WERI-Rb-1 (cell line): Measurements from ENCODE around the gene BMP5.

Experiments used
- DNase-seq: peaks from one replicate; pipeline ENCODE4 v3.0.0-alpha.2; 2020
- H3K27ac ChIP-seq: fragments of 250-450 bp; sonication (Bioruptor Pico); 2 replicates; pipeline ENCODE4 v1.5.1; 2020; ENCODE audit warnings: mild to moderate bottlenecking, moderate library complexity
- H3K27me3 ChIP-seq: fragments of 250-450 bp; sonication (Bioruptor Pico); 2 replicates; pipeline ENCODE4 v1.5.1; 2021; ENCODE audit warnings: mild to moderate bottlenecking, low read depth, moderate library complexity; ENCODE audit not compliant: insufficient read depth, severe bottlenecking
- H3K36me3 ChIP-seq: fragments of 250-450 bp; sonication (Bioruptor Pico); 2 replicates; pipeline ENCODE4 v1.5.1; 2020; ENCODE audit warnings: mild to moderate bottlenecking, moderate library complexity
- H3K4me3 ChIP-seq: 2 replicates; pipeline ENCODE4 v1.5.1; 2011; ENCODE audit warnings: low read depth, mild to moderate bottlenecking, control low read depth, low read length
- H3K9me3 ChIP-seq: fragments of 250-450 bp; sonication (Bioruptor Pico); 2 replicates; pipeline ENCODE4 v1.5.1; 2021; ENCODE audit warnings: mild to moderate bottlenecking, moderate library complexity; ENCODE audit not compliant: severe bottlenecking
- CTCF ChIP-seq: IDR thresholded peaks from 2 replicates; pipeline ENCODE4 v1.5.1; 2011; ENCODE audit warnings: low read depth, mild to moderate bottlenecking, control low read depth, inconsistent platforms, low read length

BMP5 gene

GRCh38 chr6:55869674-55870073, 5.7 kb downstream of the BMP5 start:
- no peak for TF ChIP-seq CTCF
- Histone ChIP-seq H3K27ac (no peak overlapping the region), H3K9me3 (no peaks in the 10 kb centered on the region), H3K27me3 (no peaks in the 10 kb centered on the region), H3K4me3 (no peak overlapping the region), H3K36me3 (no peaks in the 10 kb centered on the region)
- DNase-seq, result no peak

- H3K27me3 ChIP-seq, result no peaks in the 10 kb centered on the region
- no peak overlapping the region for H3K27ac ChIP-seq
- no peak for DNase-seq
- H3K9me3 ChIP-seq, result no peaks in the 10 kb centered on the region
- H3K36me3 ChIP-seq, result no peaks in the 10 kb centered on the region
- no peak for TF ChIP-seq CTCF
- H3K4me3 ChIP-seq, result no peak overlapping the region
These were observed 6.5 kb downstream of the BMP5 start for GRCh38 chr6:55868771-55869479.

- DNase-seq, result no peak
- Histone ChIP-seq H3K27me3 (no peaks in the 10 kb centered on the region), H3K4me3 (no peak overlapping the region), H3K36me3 (no peaks in the 10 kb centered on the region), H3K9me3 (no peaks in the 10 kb centered on the region), H3K27ac (no peak overlapping the region)
- no peak for TF ChIP-seq CTCF
These were observed 7.2 kb downstream of the BMP5 start for GRCh38 chr6:55868176-55868575.

GRCh38 chr6:55866128-55866527, 9.3 kb downstream of the BMP5 start:
- DNase-seq, result no peak
- no peaks in the 10 kb centered on the region for H3K36me3 ChIP-seq
- H3K27me3 ChIP-seq, result no peaks in the 10 kb centered on the region
- H3K4me3 ChIP-seq, result no peak overlapping the region
- no peak for TF ChIP-seq CTCF
- no peak overlapping the region for H3K27ac ChIP-seq
- no peaks in the 10 kb centered on the region for H3K9me3 ChIP-seq

GRCh38 chr6:55853008-55854001, 22.1 kb downstream of the BMP5 start:
- no peak for TF ChIP-seq CTCF
- DNase-seq, result no peak
- no peaks in the 10 kb centered on the region for H3K9me3 ChIP-seq
- no peaks in the 10 kb centered on the region for H3K36me3 ChIP-seq
- no peaks in the 10 kb centered on the region for H3K27me3 ChIP-seq
- H3K4me3 ChIP-seq, result no peak overlapping the region
- H3K27ac ChIP-seq, result no peak overlapping the region
